ENCODE results near the gene CAMTA1. TPM values are rescaled to one million over a fixed set of nuclear protein-coding genes. Genes with fewer than 3 reads are reported as not detected.
A peak's percentile ranks its signal among the peaks of the same experiment; 100 is the strongest.

Gene CAMTA1
- total and polyA plus RNA-seq, 9 of the 15 experiments (the other 6 are each of a cell fraction or from before 2014, with no cell fraction given): 43.9 to 161 (median 65.9) TPM

GRCh38 chr1:7019510-7019909 lies 234.3 kb downstream of the CAMTA1 start (continued):
- TF ChIP-seq, protein P1, sequence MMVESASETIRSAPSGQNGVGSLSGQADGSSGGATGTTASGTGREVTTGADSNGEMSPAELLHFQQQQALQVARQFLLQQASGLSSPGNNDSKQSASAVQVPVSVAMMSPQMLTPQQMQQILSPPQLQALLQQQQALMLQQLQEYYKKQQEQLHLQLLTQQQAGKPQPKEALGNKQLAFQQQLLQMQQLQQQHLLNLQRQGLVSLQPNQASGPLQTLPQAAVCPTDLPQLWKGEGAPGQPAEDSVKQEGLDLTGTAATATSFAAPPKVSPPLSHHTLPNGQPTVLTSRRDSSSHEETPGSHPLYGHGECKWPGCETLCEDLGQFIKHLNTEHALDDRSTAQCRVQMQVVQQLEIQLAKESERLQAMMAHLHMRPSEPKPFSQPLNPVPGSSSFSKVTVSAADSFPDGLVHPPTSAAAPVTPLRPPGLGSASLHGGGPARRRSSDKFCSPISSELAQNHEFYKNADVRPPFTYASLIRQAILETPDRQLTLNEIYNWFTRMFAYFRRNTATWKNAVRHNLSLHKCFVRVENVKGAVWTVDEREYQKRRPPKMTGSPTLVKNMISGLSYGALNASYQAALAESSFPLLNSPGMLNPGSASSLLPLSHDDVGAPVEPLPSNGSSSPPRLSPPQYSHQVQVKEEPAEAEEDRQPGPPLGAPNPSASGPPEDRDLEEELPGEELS (CRISPR knock-in tag; IDR thresholded peaks at IDR 0.05; ENCODE audit: borderline replicate concordance): no peak

GRCh38 chr1:7022058-7022457 lies 236.8 kb downstream of the CAMTA1 start:
- Histone ChIP-seq H3K9me1 (ENCODE audit: control insufficient read depth, insufficient read depth, low read length) (no peaks in the 10 kb centered on the region), H3K4me3 (no peak overlapping the region), H3K36me3 (ENCODE audit: control insufficient read depth, insufficient read depth, low read length) (no peaks in the 10 kb centered on the region), H4K20me1 (replicated peaks; ENCODE audit: control insufficient read depth, insufficient read depth, low read length) (0 out of 2 replicates have a peak, but pooled peaks cover 3% of the 10 kb centered on the region), H3K9ac (ENCODE audit: insufficient read depth in 1 of 2, low read depth in 2 of 2, low read length in 2 of 2) (no peak overlapping the region), H3K27me3 (ENCODE audit: control insufficient read depth in 2 of 2, insufficient read depth in 2 of 2, low read length in 2 of 2) (peaks cover 27 to 63% of the 10 kb centered on the region in 2 experiments; a peak in 4 of 5 replicates), H3K4me1 (replicated peaks in 1 of 2; ENCODE audit: control insufficient read depth in 2 of 2, insufficient read depth in 2 of 2, low read length in 2 of 2) (0 out of 5 replicates have a peak, but pooled peaks cover 0 to 2% of the 10 kb centered on the region in 2 experiments), H2AFZ (ENCODE audit: low read depth, low read length) (no peak overlapping the region), H3K4me2 (ENCODE audit: insufficient read depth, low read length) (no peak overlapping the region), H3K27ac (ENCODE audit: extremely low read depth, low read depth, low read length) (no peak overlapping the region), H3K79me2 (ENCODE audit: control insufficient read depth, insufficient read depth, low read length) (no peaks in the 10 kb centered on the region), H3K9me3 (replicated peaks; ENCODE audit: control insufficient read depth, insufficient read depth, low read depth, low read length) (no peaks in the 10 kb centered on the region)
- ChIA-PET POLR2A (interaction anchor here (0.5 kb wide), 1 partner anchor 151 kb away, joined by 4 read pairs; no protein-coding TSS in a partner anchor), CTCF (ENCODE audit: low intra/inter-chr PET ratio) (no interaction called here)
- DNase-seq (ENCODE audit: extremely low read depth in 1 of 4, low spot score in 3 of 4): no peak
- BruUV-seq (replicated peaks): no TSS peak
- FAIRE-seq: peak; percentile 29
- intact Hi-C loops (cut with micrococcal nuclease) (no loop called here), in situ Hi-C loops (cut with MboI) (no loop called here)
- no peak for TF ChIP-seq ZNF785 (CRISPR knock-in tag; IDR thresholded peaks at IDR 0.05)
- 0% methylated on average over 3 of the region's 3 CpGs for WGBS (ENCODE audit: insufficient coverage, low coverage, missing lambda C conversion rate)
- no peak for ATAC-seq
